T-helper 2 cell treated with Interferon-gamma antibody and Interleukin-4, amounts not matched to agents 100 ng/mL and 5 ng/mL, for 36 hours (primary cell): ENCODE measurements around the gene STPG3. TPM values are rescaled to one million over a fixed set of nuclear protein-coding genes. Genes with fewer than 3 reads are reported as not detected.
"Not testable (repeated sequence)": the region's sequence is repeated elsewhere in the genome, so short reads cannot be mapped to it uniquely, and the experiment has no call there.

ENCODE experiments used
- intact Hi-C: fragments of 100-400 bp; cut with micrococcal nuclease; formaldehyde crosslinking; loops from one replicate; pipeline ENCODE4 v1.15.1; 2023
- total RNA-seq: library from RNA; stranded (reverse); gene quantifications from 2 replicates; pipeline ENCODE4 v1.2.3, GENCODE V29; 2022

The STPG3 gene
- total RNA-seq, 1 donor from 2014 or later, result not detected

GRCh38 chr9:137243626-137244485 lies 7.2 kb upstream of the STPG3 start:
- intact Hi-C loops, result loop anchor here (5.0 kb wide), 2 partner anchors 37 to 452 kb away; partner anchors contain the start of genes NDOR1, TMEM141 and TMEM203

DNA sequence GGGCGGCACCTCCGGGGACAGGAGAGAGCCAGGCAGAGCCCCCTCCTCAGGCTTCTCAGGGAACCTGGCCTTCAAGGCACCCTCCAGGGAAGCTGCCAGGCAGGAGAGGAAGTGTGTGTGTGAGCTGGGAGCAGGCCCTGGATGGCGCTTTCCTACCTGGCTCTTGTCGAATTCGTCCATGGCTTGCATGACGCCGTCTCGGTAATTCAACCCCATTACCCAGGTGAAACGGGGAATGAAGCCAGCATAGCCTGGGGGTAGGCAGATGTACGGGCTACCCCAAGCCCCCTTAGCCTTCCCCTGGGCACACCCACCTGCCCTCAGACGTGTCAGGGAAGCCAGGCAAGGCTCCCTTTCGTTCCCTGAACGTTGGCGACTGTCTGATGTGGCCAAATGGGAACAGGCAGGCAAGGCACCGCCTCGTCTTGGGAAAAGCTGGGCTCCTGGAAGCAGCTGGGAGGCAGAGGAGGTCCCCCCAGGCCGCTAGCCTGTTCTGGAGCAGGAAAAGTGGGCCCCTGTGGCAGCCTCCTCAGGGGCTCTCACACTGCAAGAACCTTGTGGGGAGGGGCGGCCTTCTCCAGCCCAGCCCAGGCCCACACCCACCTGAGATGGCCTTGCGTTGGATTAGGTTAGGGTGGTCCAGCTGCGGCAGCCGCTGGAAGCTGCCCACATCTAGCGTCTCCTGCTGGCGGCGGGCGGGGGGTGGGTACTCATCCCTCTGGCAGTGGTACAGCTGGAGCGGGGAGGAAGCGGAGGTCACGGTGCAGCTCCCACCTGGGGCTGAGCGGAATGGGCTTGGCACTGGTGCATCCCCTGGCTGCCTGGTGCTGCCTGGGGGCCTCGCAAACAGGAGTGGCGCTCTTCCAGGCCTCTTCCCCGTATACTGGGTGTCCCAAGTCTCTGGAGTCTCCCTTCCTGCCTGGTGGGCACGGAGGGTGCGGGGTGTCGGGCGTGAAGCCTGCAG lies 6.3 kb upstream of the STPG3 start:
- intact Hi-C loops, result loop anchor here (5.0 kb wide), 2 partner anchors 37 to 452 kb away; partner anchors contain the start of genes NDOR1, TMEM141 and TMEM203

DNA sequence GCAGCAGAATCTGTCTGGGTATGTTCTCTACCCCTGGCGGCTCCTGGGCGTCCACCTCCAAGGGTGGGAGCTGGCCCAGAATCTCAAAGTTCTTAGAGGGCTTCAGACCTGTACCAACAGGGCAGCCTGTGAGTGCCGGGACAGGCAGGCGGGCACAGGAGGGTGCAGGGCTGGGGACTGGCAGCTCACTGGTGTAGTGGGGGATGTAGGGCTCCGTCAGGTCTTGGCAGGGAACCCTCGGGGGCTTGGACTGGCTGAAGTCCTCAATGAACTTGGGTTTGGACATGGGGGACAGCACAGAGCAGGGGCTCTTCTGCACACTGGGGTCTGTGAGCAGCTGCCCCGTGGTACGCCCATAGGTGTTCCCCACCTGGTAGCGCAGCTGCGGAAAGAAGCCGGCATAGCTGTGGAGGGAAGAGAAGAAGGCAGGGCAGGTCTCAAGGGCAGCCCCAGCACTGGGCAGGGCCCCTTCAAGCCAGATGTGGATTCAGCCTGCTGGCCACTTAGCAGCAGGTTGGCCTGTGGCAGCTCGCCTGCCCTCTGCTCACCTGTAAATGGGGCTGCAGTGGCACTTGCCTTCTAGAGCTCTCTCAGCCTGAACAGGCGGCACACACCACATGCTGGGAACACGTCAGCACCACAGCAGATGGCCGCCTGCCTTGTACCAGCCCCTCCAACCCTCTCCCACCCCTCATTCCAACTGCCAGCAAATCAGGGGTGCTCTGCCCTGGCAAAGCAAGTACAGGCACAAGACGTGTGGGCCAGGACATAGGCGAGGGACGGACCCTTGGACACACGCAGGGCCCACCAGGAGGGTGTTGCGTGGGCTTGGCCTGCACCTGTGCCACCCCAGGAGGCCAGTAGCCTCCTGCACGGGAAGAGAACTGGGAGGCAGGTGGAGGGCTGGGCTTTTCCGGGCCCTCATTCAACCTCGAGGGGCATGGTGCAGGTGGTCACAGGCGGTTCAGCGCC lies 5.3 kb upstream of the STPG3 start:
- intact Hi-C loops, result no loop called here

- intact Hi-C loops, result no loop called here
Measured at GRCh38 chr9:137247135-137247915, 3.8 kb upstream of the STPG3 start.

- intact Hi-C loops, result no loop called here
Measured at GRCh38 chr9:137247916-137248175, 3.2 kb upstream of the STPG3 start.

DNA sequence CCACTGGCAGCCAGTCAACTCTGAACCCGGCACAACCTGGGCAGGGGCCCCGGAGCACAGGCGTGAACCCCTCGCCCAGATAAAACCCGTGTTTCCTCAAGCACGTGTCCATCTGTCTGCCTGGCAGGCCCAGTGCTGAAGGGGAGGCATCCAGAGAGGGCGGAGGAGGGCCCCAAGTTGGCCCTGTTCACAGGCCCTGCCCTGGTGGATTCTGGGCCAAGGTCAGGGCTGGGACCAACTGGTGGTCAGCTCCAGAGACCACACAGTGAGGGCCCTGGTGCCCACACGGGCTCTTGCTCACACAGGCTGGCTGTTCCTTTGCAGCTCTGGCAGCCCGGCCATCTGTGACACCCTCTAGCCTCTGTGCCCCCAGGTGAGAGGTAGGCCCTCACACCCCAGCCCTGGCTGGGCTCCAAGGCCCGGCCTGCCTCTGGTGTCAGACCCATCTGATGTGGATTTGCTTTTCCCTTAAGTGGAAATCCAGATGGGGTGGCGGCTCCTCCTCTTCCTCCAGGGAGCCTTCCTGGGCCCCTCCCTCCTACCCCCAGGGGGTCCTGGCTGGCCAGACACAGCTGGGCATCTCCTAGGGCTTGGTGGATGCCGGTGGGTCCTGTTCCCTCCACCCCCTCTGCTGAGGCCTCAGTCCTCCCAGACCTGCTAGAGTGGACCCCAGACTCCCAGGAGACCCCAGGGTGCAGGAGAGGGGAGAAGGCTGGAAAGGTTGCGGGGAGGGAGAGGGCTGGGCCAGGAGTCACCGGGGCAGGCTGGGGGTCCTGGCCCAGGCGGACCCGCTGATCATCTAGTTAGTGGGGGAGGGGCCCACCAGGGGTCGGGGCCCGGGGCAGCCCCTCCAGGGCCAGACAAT lies 525 bp upstream of the STPG3 start:
- intact Hi-C loops, result no loop called here

- intact Hi-C loops, result no loop called here
Measured at GRCh38 chr9:137251490-137252268, 593 bp downstream of the STPG3 start.

- intact Hi-C loops, result no loop called here
Measured at GRCh38 chr9:137252555-137253506, 1.7 kb downstream of the STPG3 start.

DNA sequence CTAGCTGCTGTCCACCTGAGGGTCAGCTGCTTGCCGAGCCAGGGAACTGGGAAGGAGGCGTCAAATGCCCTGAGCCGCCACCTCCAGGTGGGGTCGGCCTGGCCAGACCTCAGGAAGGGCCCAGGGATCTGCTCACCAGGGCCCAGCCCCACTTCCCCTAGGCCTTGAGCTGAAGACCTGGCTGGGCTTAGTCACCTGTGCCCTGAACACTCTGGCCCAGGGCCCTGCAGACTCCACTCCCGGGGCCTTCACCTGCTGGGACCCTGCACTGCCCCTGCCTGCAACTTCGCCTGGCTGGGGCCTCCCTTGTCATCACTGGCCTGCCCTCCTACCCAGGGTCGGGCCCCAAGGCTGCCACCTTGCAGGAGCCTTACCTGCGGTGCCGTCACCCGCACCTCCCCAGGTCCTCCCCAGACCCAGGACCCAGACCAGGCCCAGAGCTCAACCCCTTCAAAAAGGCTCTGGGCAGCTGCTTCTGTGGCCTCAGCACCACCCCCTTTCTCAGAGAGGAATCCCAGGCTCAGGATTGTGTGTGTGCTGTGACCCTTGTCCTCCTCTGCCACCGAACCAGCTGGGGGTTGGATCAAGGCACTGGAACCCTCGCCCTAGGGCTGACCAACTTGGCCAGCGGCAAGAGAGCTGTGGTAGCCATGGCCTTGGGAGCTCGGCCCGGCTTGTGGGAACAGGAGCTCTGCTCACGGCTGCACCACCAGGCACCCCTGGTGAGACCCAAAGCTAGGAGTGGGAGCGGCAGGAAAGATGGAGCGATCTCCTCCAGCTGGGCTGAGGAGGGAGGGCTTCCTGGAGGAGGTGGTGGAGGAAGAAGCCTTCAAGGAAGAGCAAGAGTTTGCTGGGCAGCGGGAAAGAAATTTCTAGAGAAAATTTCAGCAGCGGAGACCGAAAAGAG lies 2.9 kb downstream of the STPG3 start:
- intact Hi-C loops, result loop anchor here (2.0 kb wide), 1 partner anchor 31 kb away; the partner anchor contains the start of gene RNF208

- intact Hi-C loops, result loop anchor here (1.0 to 2.0 kb wide), 2 partner anchors 14 to 32 kb away; partner anchors contain the start of genes RNF208 and TUBB4B
Measured at GRCh38 chr9:137254624-137255447, 3.8 kb downstream of the STPG3 start, which contains the start of gene NELFB. Gene NELFB (plus strand): TSS chr9:137255327.

GRCh38 chr9:137255448-137256114 lies 4.5 kb downstream of the STPG3 start:
- intact Hi-C loops, result loop anchor here (1.0 to 2.0 kb wide), 2 partner anchors 14 to 33 kb away; partner anchors contain the start of genes RNF208 and TUBB4B

DNA sequence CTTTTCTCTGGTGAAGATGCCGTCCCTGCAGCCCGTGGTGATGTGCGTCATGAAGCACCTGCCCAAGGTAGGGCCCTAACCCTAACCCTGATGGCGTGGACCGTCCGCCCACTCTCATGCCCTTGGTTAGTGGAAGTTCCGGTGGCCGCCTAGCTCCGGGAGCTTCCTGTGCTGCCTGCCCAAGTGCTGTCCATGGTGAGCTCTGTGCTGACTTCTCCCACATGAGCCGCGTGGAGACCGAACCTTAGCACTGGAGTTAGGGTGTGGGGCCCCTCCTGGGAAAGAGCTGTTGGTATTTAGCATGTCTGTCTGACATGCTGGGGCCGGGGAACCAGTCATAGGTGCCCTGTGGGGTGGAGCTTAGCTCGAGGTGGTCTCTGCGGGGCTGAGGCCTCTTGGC lies 5.3 kb downstream of the STPG3 start:
- intact Hi-C loops, result no loop called here

DNA sequence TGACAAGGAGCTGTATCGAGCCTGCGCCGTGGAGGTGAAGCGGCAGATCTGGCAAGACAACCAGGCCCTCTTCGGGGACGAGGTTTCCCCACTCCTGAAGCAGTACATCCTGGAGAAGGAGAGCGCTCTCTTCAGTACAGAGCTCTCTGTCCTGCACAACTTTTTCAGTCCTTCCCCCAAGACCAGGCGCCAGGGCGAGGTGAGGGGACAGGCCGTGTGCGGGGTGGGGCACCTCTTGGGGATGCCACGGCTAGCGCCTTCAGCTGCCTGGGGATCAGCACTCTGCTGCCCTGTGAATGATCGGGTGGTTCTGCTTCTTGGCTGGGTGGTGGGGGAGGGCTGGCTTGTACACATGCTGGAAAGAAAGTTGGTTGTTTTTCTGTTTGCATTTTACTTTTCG lies 5.8 kb downstream of the STPG3 start:
- intact Hi-C loops, result no loop called here

DNA sequence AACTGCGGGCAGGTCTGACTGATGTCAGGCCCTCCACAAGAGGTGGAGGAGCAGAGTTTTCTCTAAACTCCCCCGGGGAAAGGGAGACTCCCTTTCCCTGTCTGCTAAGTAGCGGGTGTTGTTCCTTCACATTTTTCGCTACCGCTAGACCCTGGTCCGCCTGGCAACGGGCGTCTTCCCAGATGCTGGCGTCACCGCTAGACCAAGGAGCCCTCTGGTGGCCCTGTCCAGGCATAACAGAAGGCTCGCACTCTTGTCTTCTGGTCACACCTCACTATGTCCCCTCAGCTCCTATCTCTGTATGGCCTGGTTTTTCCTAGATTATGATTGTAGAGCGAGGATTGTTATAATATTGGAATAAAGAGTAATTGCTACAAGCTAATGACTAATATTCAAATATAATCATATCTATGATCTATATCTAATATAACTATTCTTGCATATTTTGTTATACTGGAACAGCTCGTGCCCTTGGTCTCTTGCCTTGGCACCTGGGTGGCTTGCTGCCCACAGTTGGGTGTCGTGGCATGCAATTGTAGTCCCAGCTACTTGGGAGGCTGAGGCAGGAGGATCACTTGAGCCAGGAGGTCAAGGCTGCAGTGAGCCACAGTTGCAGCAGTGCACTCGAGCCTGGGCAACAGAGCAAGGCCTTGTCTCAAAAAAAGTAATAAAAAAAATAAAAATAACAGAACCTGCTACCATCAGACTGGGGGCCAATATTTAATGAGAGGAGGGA lies 11.3 kb downstream of the STPG3 start:
- intact Hi-C loops, result not testable (repeated sequence)
